Endothelial cell of umbilical vein (primary cell): ENCODE data around the gene NFIA. TPM values are rescaled to one million over a fixed set of nuclear protein-coding genes. Genes with fewer than 3 reads are reported as not detected.

Experiments
- BruUV-seq: library from RNA; stranded (reverse); fragments of 400-500 nt; replicated peaks from 2 replicates; lab custom pipeline; 2021; lab: Mats Ljungman, UMichigan
- CTCF ChIA-PET: fragments of 300-600, 350-600 bp; sonication (Branson Sonifier 250); formaldehyde crosslinking; loops from one replicate; lab custom pipeline; 2021; ENCODE audit warnings: antibody characterized with exemption, inconsistent platforms; lab: Charles Lee
- POLR2A ChIA-PET: fragments of 300-600, 350-600 bp; sonication (Branson Sonifier 250); formaldehyde crosslinking; loops from one replicate; lab custom pipeline; 2021; ENCODE audit warnings: antibody characterized with exemption, inconsistent platforms; lab: Charles Lee
- DNase-seq: peaks from one replicate; pipeline ENCODE4 v3.0.0-alpha.2; 2011; ENCODE audit warnings: low read depth, low spot score
- FAIRE-seq: peaks from 2 replicates; lab custom pipeline; 2011; peaks lifted over from hg19 to GRCh38; lab: Jason Lieb, UNC
- H2AFZ ChIP-seq: 2 replicates; pipeline ENCODE4 v1.6.0; 2012; ENCODE audit warnings: low read depth, low read length, control low read depth, inconsistent platforms
- H3K27ac ChIP-seq: 2 replicates; pipeline ENCODE4 v1.5.1; 2011; ENCODE audit warnings: low read depth, mild to moderate bottlenecking, control low read depth, low read length, moderate library complexity; ENCODE audit not compliant: insufficient read depth
- H3K27me3 ChIP-seq, 2 experiments: 2 replicates each; pipeline versions ENCODE4 v1.6.0 to v1.6.1; 2011; ENCODE audit warnings: low read length in 2 of 2, mixed read lengths in 1 of 2; ENCODE audit not compliant: control insufficient read depth in 2 of 2, insufficient read depth in 2 of 2
- H3K36me3 ChIP-seq, 2 experiments: 2 replicates in 1 of 2; 3 replicates in 1 of 2; pipeline ENCODE4 v1.5.1; 2011; ENCODE audit warnings: low read length in 2 of 2, mild to moderate bottlenecking in 1 of 2, moderate library complexity in 1 of 2; ENCODE audit not compliant: control insufficient read depth in 2 of 2, insufficient read depth in 2 of 2; ENCODE audit errors: extremely low read depth in 1 of 2
- H3K4me1 ChIP-seq: 3 replicates; pipeline ENCODE4 v1.5.1; 2011; ENCODE audit warnings: mild to moderate bottlenecking, low read length; ENCODE audit not compliant: control insufficient read depth, insufficient read depth; ENCODE audit errors: extremely low read depth
- H3K4me2 ChIP-seq: 2 replicates; pipeline ENCODE4 v1.6.1; 2011; ENCODE audit warnings: low read length, control low read depth, mixed read lengths; ENCODE audit not compliant: insufficient read depth
- H3K4me3 ChIP-seq, 3 experiments: fragments of 200-600 bp in 1 of 3; sonication (generic), shearing (Covaris generic) in 1 of 3; replicated peaks in 1 of 3; 2 replicates each; pipeline ENCODE4 v1.5.1; 2011 to 2016; ENCODE audit warnings: control low read depth in 3 of 3, low read length in 3 of 3, mild to moderate bottlenecking in 2 of 3, inconsistent platforms in 1 of 3, low read depth in 1 of 3, moderate library complexity in 1 of 3; ENCODE audit not compliant: insufficient read depth in 1 of 3
- H3K79me2 ChIP-seq: 2 replicates; pipeline ENCODE4 v1.6.0; 2012; ENCODE audit warnings: low read length, inconsistent platforms; ENCODE audit not compliant: control insufficient read depth, insufficient read depth
- H3K9ac ChIP-seq: replicated peaks from 2 replicates; pipeline ENCODE3; 2011; ENCODE audit warnings: low read length, control low read depth; ENCODE audit not compliant: insufficient read depth; ENCODE audit errors: extremely low read depth
- H3K9me1 ChIP-seq: replicated peaks from 3 replicates; pipeline ENCODE4 v1.6.0; 2011; ENCODE audit warnings: mild to moderate bottlenecking, low read length; ENCODE audit not compliant: control insufficient read depth, insufficient read depth; ENCODE audit errors: extremely low read depth
- H3K9me3 ChIP-seq: replicated peaks from 2 replicates; pipeline ENCODE4 v1.5.1; 2012; ENCODE audit warnings: low read length, inconsistent platforms; ENCODE audit not compliant: control insufficient read depth, insufficient read depth
- H4K20me1 ChIP-seq: replicated peaks from 2 replicates; pipeline ENCODE3; 2011; ENCODE audit warnings: mild to moderate bottlenecking, low read length; ENCODE audit not compliant: control insufficient read depth, insufficient read depth; ENCODE audit errors: extremely low read depth
- EZH2 ChIP-seq: IDR thresholded peaks from 2 replicates; pipeline ENCODE4 v1.6.1; 2012; ENCODE audit warnings: borderline replicate concordance, low read depth, mild to moderate bottlenecking, moderate library complexity, low read length, inconsistent platforms; ENCODE audit not compliant: severe bottlenecking
- FOS ChIP-seq: IDR thresholded peaks from 2 replicates; pipeline ENCODE4 v1.6.1; 2011; ENCODE audit warnings: mild to moderate bottlenecking, low read length, moderate library complexity, borderline replicate concordance; ENCODE audit not compliant: insufficient read depth
- JUN ChIP-seq: IDR thresholded peaks from 2 replicates; pipeline ENCODE4 v1.6.1; 2011; ENCODE audit warnings: borderline replicate concordance, low read depth; ENCODE audit not compliant: insufficient read length, insufficient read depth
- MYC ChIP-seq: IDR thresholded peaks from one replicate; pipeline ENCODE4 v1.6.1; 2011; ENCODE audit warnings: mild to moderate bottlenecking, low read depth, low read length
- POLR2A ChIP-seq: IDR thresholded peaks from 2 replicates; pipeline ENCODE4 v1.6.1; 2012; ENCODE audit warnings: low read depth, mild to moderate bottlenecking, control low read depth, low read length
- POLR2AphosphoS5 ChIP-seq: IDR thresholded peaks from 2 replicates; pipeline ENCODE4 v1.6.1; 2012; ENCODE audit warnings: low read depth, mild to moderate bottlenecking, control low read depth, low read length, moderate library complexity; ENCODE audit not compliant: insufficient read depth
- dilution Hi-C: fragments of 300-500 bp; cut with MboI; formaldehyde crosslinking; loops from one replicate; pipeline ENCODE4 v1.15.0; 2019; ENCODE audit warnings: low sequenced_read_pairs; ENCODE audit not compliant: extremely low pct_ligation_motif_present
- intact Hi-C: fragments of 100-400 bp; cut with micrococcal nuclease; formaldehyde crosslinking; loops from one replicate; pipeline ENCODE4 v1.10.0; 2022
- polyA plus RNA-seq, 4 experiments: library from polyadenylated mRNA; depleted of rRNA in 3 of 4; stranded (reverse) in 3 of 4; unstranded in 1 of 4; fragments of >200 nt; gene quantifications; 2 replicates each; pipeline versions ENCODE4 v1.2.1 to v1.2.3, GENCODE V29; 2011 to 2012; ENCODE audit warnings: missing spikeins in 1 of 4
- total RNA-seq: library from RNA; stranded (reverse); gene quantifications from 2 replicates; pipeline ENCODE4 v1.2.3, GENCODE V29; 2021
- TF ChIP-seq, protein P1 (sequence below), 2 donors: IDR thresholded peaks; 1 replicate in 1 of 2; 2 replicates in 1 of 2; pipeline ENCODE4 v1.5.1; 2011; ENCODE audit warnings: low read length in 2 of 2, mild to moderate bottlenecking in 2 of 2, moderate library complexity in 2 of 2, control low read depth in 1 of 2, inconsistent platforms in 1 of 2, low read depth in 1 of 2; ENCODE audit not compliant: insufficient read depth in 1 of 2; ENCODE audit errors: extremely low read depth in 1 of 2
- TF ChIP-seq, protein P2 (sequence below): IDR thresholded peaks from 2 replicates; pipeline ENCODE4 v1.6.1; 2011; ENCODE audit not compliant: insufficient read depth, insufficient read length

The NFIA gene
- total and polyA plus RNA-seq, 2 donors (not counting 3 experiments of a cell fraction or from before 2014, with no cell fraction given), result 25.5 to 47.0 TPM

GRCh38 chr1:61378494-61379180 is 296.3 kb downstream of the NFIA start:
- Histone ChIP-seq H3K27ac (no peak overlapping the region), H3K4me2 (no peak overlapping the region), H3K4me1 (peaks cover 9% of the 10 kb centered on the region), H3K79me2 (no peaks in the 10 kb centered on the region), H3K27me3 (no peaks in the 10 kb centered on the region), H3K9ac (no peak overlapping the region), H4K20me1 (no peaks in the 10 kb centered on the region), H2AFZ (no peak overlapping the region), H3K9me3 (no peaks in the 10 kb centered on the region), H3K9me1 (no peaks in the 10 kb centered on the region), H3K36me3 (peaks cover 0 to 4% of the 10 kb centered on the region in 2 experiments), H3K4me3 (no peak overlapping the region)
- dilution Hi-C loops, result no loop called here
- DNase-seq, result no peak
- no peak for TF ChIP-seq POLR2A
- TF ChIP-seq, protein P1, sequence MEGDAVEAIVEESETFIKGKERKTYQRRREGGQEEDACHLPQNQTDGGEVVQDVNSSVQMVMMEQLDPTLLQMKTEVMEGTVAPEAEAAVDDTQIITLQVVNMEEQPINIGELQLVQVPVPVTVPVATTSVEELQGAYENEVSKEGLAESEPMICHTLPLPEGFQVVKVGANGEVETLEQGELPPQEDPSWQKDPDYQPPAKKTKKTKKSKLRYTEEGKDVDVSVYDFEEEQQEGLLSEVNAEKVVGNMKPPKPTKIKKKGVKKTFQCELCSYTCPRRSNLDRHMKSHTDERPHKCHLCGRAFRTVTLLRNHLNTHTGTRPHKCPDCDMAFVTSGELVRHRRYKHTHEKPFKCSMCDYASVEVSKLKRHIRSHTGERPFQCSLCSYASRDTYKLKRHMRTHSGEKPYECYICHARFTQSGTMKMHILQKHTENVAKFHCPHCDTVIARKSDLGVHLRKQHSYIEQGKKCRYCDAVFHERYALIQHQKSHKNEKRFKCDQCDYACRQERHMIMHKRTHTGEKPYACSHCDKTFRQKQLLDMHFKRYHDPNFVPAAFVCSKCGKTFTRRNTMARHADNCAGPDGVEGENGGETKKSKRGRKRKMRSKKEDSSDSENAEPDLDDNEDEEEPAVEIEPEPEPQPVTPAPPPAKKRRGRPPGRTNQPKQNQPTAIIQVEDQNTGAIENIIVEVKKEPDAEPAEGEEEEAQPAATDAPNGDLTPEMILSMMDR (IDR thresholded peaks at IDR 0.05; ENCODE audit: extremely low read depth in 1 of 2, insufficient read depth in 1 of 2, low read depth in 1 of 2, low read length in 2 of 2), result no peak
- TF ChIP-seq JUN, result no peak
- POLR2A ChIA-PET, result no interaction called here
- intact Hi-C loops, result no loop called here
- no peak for FAIRE-seq
- CTCF ChIA-PET, result interaction anchor here (0.6 kb wide), 1 partner anchor 1209 kb away, joined by 3 read pairs; no protein-coding TSS in a partner anchor
- BruUV-seq, result no TSS peak

- Histone ChIP-seq H3K4me2 (no peak overlapping the region), H3K9me3 (no peaks in the 10 kb centered on the region), H3K4me3 (no peak overlapping the region), H3K36me3 (peaks cover 0 to 4% of the 10 kb centered on the region in 2 experiments), H3K4me1 (peaks cover 9% of the 10 kb centered on the region), H3K9ac (no peak overlapping the region), H2AFZ (no peak overlapping the region), H3K79me2 (no peaks in the 10 kb centered on the region), H3K27ac (no peak overlapping the region), H3K9me1 (no peaks in the 10 kb centered on the region), H4K20me1 (no peaks in the 10 kb centered on the region), H3K27me3 (no peaks in the 10 kb centered on the region)
- DNase-seq (no peak), FAIRE-seq (no peak)
- TF ChIP-seq POLR2A, result no peak
- no peak for TF ChIP-seq POLR2AphosphoS5
- TF ChIP-seq, protein P2, sequence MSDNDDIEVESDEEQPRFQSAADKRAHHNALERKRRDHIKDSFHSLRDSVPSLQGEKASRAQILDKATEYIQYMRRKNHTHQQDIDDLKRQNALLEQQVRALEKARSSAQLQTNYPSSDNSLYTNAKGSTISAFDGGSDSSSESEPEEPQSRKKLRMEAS, result no peak
- no peak for TF ChIP-seq MYC
- TF ChIP-seq FOS, result no peak
- TF ChIP-seq, protein P1 (IDR thresholded peaks at IDR 0.05; ENCODE audit: extremely low read depth in 1 of 2, insufficient read depth in 1 of 2, low read depth in 1 of 2, low read length in 2 of 2), result no peak
- no peak for TF ChIP-seq JUN
- no peak for TF ChIP-seq EZH2
- ChIA-PET POLR2A (no interaction called here), CTCF (no interaction called here)
- BruUV-seq, result no TSS peak
- intact Hi-C loops, result no loop called here
- dilution Hi-C loops, result no loop called here
These were observed 297.3 kb downstream of the NFIA start for GRCh38 chr1:61379693-61380092.
